Activated T-helper 2 cell treated with anti-CD3 and anti-CD28 coated beads, Interferon-gamma antibody, Interleukin-2, Interleukin-4, amounts not matched to agents 10 μg/mL and 5 μg/mL and 100 μg/mL, durations not matched to agents 14 hours and 24 hours and 36 hours (primary cell): ENCODE data around the gene WDR87. TPM values are rescaled to one million over a fixed set of nuclear protein-coding genes. Genes with fewer than 3 reads are reported as not detected.

Source experiments
- DNase-seq: peaks from one replicate; pipeline ENCODE4 v3.0.0; 2021; ENCODE audit warnings: low spot score
- H3K27ac Mint-ChIP-seq: one replicate; pipeline ENCODE4 v1.8.0; 2021; ENCODE audit warnings: mixed read lengths
- H3K27me3 Mint-ChIP-seq: one replicate; pipeline ENCODE4 v1.8.0; 2021; ENCODE audit warnings: low read depth, mixed read lengths
- H3K36me3 Mint-ChIP-seq: one replicate; pipeline ENCODE4 v1.8.0; 2021; ENCODE audit warnings: low read depth, mixed read lengths
- H3K4me1 Mint-ChIP-seq: one replicate; pipeline ENCODE4 v1.8.0; 2021; ENCODE audit warnings: low read depth, mixed read lengths
- H3K4me3 Mint-ChIP-seq: one replicate; pipeline ENCODE4 v1.8.0; 2021; ENCODE audit warnings: low read depth, mild to moderate bottlenecking, moderate library complexity, mixed read lengths
- H3K9me3 Mint-ChIP-seq: one replicate; pipeline ENCODE4 v1.8.0; 2021; ENCODE audit warnings: mixed read lengths
- intact Hi-C: fragments of 100-400 bp; cut with micrococcal nuclease; formaldehyde crosslinking; loops from one replicate; pipeline ENCODE4 v1.15.1; 2023
- total RNA-seq: library from RNA; stranded (reverse); gene quantifications from 2 replicates; pipeline ENCODE4 v1.2.3, GENCODE V29; 2022

The WDR87 gene
- total RNA-seq: not detected in 2 replicates

DNA sequence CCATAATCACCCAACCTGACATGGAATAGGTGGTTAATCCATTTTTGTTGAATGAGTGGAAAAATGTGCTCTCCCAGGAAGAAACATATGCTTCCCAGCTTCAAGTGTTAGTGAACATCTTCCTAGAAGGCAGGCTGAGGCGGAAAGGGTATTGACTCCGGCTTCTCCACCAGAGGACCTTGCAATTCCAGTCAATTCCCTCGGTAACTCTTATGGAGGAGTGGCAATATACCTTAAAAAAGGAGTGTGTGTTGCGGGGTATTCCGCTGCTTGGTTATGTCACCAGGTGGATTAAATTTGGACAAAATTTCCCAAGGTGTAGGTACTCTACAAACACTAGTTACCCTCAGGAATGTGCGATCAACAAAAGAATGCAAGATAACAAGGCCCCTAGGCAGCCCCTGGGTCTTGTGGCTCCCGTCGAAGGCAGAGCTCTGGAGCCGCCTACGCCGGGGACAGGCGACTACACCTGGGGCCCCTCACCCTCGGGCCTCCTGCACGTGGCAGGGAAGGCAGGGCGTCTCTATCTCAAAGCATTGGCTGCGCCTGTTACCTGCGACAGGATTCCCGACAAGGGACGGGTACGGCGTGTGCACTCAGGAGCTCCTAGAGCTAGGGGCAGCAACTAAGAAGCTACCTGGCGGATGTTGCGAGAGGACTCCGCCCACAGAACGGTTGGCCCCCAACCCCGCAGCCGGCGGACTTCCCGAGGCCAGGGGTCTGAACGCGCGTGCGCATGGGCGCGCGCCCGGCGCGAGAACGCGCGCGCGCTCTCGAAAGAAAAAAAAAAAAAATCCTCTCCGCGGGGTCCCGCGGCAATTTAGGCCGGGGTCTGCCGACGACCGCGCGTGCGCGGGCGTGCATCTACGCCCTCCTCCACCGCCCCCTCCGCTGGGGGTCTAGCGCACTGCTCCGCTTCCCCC lies at the start of gene WDR87:
TSS of gene WDR87 (minus strand) at position 649 of the 923 bp plus-strand sequence. CDS start 8,355 bp downstream, outside the sequence.
- peaks cover 4% of the 10 kb centered on the region for H3K27me3 Mint-ChIP-seq
- no peaks in the 10 kb centered on the region for H3K9me3 Mint-ChIP-seq
- intact Hi-C loops: loop anchor here (2.0 to 10.0 kb wide), 4 partner anchors 431 to 1851 kb away; partner anchors contain the start of genes PSMD8, THAP8, WDR62 and ZNF527
- peaks cover 17% of the 10 kb centered on the region for H3K4me1 Mint-ChIP-seq
- peak within 1 kb of the TSS; percentile 60 for H3K27ac Mint-ChIP-seq
- DNase-seq: peak; percentile 24
- H3K4me3 Mint-ChIP-seq: peak within 1 kb of the TSS; percentile 83
- H3K36me3 Mint-ChIP-seq: no peaks in the 10 kb centered on the region

DNA sequence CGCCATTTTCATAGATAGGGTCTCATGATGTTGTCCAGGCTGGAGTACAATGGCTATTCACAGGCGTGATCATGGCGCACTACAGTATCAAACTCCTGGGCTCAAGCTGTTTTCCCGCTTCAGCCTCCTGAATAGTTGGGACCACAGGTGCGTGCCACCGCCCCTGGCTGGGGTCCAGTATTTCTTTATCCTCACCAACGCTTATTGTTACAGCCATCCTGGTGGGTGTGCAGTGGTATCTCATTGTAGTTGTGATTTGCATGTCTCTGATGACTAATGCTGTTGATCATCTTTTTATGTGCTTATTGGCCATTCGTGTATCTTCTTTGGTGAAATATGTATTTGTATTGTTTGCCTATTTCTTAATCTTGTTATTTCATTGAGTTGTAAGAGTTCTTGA lies 49.6 kb upstream of the WDR87 start:
- intact Hi-C loops: no loop called here
- Mint-ChIP-seq H3K4me1 (no peaks in the 10 kb centered on the region), H3K27me3 (no peaks in the 10 kb centered on the region), H3K36me3 (no peaks in the 10 kb centered on the region), H3K9me3 (peaks cover 10% of the 10 kb centered on the region), H3K27ac (no peak overlapping the region), H3K4me3 (no peak overlapping the region)
- DNase-seq: no peak

DNA sequence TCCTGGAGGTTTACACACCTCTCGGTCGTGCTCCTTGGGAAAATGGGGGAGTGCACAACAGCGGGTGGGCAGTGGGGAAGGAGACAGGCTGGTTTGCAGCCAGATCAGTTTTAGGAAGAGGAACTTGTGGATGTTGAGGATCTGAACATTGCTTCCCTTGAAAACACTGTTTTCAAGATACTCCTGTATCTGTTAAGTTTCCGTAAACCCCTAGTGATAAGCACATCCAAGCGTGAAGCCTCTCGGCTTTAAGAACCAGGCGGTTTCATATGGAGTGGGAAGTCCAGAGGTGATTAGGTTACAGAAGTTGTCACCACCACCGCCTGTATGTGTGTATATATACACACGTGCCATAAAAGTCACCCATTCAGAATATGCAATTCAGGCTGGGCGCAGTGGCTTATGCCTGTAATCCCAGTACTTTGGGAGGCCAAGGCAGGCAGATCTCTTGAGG lies 48.1 kb upstream of the WDR87 start:
- intact Hi-C loops: no loop called here

DNA sequence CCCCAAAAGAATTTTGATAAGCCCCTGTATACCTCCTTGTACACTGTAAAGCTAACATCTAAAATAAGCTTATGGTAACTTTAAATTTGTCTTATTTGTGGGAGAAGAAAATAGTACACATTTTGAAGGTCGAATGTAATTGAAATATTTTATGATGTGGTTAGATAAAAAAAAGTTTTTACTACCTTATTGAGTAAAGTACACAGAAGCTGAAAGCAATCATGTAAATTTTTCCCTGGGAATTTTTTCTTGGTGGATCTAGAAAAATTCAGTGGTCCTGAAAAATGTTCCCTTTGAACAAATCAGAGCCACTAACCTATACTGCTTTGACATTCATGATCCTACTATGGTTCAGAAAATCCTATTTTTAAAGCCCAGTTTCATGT lies 47.5 kb upstream of the WDR87 start:
- no peak for DNase-seq
- Mint-ChIP-seq H3K27ac (no peak overlapping the region), H3K27me3 (no peaks in the 10 kb centered on the region), H3K36me3 (no peaks in the 10 kb centered on the region), H3K4me3 (no peak overlapping the region), H3K4me1 (no peaks in the 10 kb centered on the region), H3K9me3 (peaks cover 10% of the 10 kb centered on the region)
- intact Hi-C loops: no loop called here

More for the DNA sequence above, 48.1 kb upstream of the WDR87 start:
- Mint-ChIP-seq H3K27me3 (no peaks in the 10 kb centered on the region), H3K4me3 (no peak overlapping the region), H3K36me3 (no peaks in the 10 kb centered on the region), H3K9me3 (peaks cover 10% of the 10 kb centered on the region), H3K4me1 (no peaks in the 10 kb centered on the region), H3K27ac (no peak overlapping the region)
- no peak for DNase-seq

DNA sequence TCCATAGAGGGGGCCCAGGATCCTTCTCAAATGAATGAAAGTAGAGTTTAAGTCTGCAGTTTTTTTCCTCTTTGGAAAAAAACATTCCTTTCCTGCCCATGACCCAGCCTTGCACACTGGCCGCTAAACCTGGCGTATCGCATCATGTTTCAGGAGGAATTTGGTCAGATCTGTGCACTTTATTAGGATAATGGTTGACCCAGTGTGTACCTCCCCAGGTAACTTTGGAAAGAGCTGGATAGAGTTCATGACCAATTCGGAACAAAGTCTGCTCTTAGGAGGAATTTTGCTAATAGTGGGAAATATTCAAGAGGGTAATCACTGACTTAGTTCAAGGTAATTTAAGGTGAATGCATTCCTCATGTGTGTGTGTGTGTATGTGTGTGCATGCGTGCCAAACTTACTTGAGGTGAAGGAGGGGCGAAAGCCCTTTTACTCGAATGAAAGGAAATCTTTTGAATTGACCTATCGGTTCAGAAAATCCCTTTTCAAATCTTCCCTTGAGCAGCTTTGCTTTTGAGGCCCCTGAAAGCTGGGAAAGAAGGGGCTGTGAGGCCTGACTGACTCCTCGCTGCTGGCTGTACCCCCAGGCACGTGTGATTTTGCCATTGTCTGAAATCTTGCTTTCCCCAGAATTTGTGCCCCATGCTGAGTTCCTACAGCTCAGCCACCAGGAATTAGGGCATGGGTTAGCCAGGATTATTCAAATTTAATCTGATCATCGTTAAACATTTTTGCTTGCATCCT lies 47.0 kb upstream of the WDR87 start:
- Mint-ChIP-seq H3K4me1 (no peaks in the 10 kb centered on the region), H3K36me3 (no peaks in the 10 kb centered on the region), H3K4me3 (no peak overlapping the region), H3K27me3 (no peaks in the 10 kb centered on the region), H3K9me3 (peaks cover 6% of the 10 kb centered on the region), H3K27ac (no peak overlapping the region)
- no peak for DNase-seq
- intact Hi-C loops: no loop called here

GRCh38 chr19:37951816-37952210 lies 45.4 kb upstream of the WDR87 start:
- DNase-seq: no peak
- Mint-ChIP-seq H3K9me3 (peaks cover 2% of the 10 kb centered on the region), H3K4me3 (no peak overlapping the region), H3K36me3 (no peaks in the 10 kb centered on the region), H3K27me3 (no peaks in the 10 kb centered on the region), H3K4me1 (no peaks in the 10 kb centered on the region), H3K27ac (no peak overlapping the region)
- intact Hi-C loops: no loop called here

DNA sequence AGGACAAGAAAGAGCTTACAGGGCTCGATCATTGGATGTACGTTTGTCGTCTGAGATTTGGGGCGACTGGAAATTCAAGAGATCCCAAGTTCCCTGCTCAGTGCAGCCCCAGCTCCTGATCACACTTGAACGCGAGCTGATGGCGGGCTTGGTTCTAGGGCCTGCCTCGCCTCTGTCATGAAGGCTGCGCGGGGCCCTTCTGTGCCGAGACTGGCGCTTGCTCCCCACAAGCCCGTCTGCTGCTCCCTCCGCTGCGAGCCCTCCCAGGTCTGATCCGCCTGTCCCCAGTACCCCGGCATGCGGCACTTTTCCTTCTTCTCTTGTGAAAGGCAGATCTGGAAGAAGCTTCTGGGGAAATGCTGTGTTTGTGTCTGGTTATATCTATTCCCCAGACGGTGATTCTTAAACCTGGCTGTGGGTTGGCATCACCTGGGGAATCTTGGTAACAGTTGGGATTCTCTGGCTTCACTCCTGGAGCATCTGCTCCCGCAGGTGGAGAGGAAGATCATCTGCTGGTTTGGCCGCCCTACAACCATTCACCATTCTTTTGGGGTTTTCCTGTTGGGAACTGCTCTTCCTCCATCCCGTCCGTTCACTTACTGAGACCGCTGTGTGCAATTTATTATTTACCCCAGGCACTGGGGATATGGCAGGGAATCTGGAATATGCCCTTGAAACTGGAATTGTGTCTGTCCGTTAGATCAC lies 44.2 kb upstream of the WDR87 start:
- Mint-ChIP-seq H3K27ac (no peak overlapping the region), H3K27me3 (no peaks in the 10 kb centered on the region), H3K36me3 (no peaks in the 10 kb centered on the region), H3K4me3 (no peak overlapping the region), H3K9me3 (no peaks in the 10 kb centered on the region), H3K4me1 (no peaks in the 10 kb centered on the region)
- intact Hi-C loops: no loop called here
- DNase-seq: no peak

DNA sequence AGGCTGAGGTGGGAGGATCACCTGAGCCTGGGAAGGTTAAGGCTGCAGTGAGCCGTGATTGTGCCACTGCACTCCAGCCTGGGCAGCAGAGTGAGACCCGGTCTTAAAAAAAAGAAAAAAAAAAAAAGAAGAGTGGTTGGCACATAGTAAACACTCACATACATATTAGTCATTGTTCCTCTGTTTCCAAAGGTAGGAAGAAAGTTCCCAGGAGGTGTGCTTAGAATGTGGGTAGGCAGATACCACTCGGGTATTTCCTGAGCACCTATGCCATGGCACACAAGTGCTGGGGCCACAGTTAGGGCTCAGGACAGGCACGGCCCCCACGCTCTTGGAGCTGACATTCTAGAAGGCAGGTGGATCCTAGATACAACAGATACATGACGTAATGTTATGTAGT lies 42.0 kb upstream of the WDR87 start:
- Mint-ChIP-seq H3K36me3 (no peaks in the 10 kb centered on the region), H3K9me3 (no peaks in the 10 kb centered on the region), H3K27me3 (no peaks in the 10 kb centered on the region), H3K27ac (no peak overlapping the region), H3K4me1 (no peaks in the 10 kb centered on the region), H3K4me3 (no peak overlapping the region)
- DNase-seq: no peak
- intact Hi-C loops: no loop called here

DNA sequence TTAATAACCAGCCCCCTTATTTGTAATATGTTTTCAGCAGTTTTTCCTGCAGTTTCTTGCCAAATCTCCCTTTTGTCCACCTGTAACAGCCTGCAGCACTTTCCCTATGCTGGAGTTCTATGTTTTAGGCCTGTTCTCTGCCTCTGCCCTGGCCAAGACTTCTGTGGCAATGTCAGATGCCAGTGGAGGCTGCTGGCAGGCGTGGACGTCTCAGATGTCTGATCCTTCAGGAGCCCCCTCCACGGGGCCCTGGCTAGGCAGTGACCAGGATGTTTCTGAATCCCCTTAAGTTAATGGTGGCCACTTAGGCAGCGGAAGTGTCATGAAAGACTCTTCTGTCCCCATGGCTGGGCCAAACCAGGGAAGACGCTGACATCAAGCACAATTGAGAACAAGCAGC lies 41.4 kb upstream of the WDR87 start:
- Mint-ChIP-seq H3K36me3 (no peaks in the 10 kb centered on the region), H3K4me3 (no peak overlapping the region), H3K27me3 (no peaks in the 10 kb centered on the region), H3K9me3 (no peaks in the 10 kb centered on the region), H3K27ac (no peak overlapping the region), H3K4me1 (no peaks in the 10 kb centered on the region)
- intact Hi-C loops: no loop called here
- DNase-seq: no peak

DNA sequence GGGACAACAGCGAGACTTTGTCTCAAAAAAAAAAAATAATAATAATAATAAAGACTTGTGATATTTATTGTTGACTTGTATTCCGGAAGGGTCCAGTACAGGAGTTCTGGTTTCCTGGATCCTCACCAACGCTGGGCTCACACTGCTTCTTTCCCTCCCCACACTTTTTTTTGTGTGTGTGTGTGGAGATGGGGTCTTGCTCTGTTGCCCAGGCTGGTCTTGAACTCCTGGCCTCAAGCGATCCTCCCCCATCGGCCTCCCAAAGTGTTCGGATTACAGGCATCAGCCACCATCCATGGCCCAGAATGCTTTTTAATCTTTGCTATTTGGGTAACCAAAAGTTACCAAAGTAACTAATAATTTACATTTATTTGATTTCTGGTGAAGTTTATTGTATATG lies 39.7 kb upstream of the WDR87 start:
- DNase-seq: no peak
- Mint-ChIP-seq H3K36me3 (no peaks in the 10 kb centered on the region), H3K4me1 (no peaks in the 10 kb centered on the region), H3K27me3 (no peaks in the 10 kb centered on the region), H3K9me3 (no peaks in the 10 kb centered on the region), H3K27ac (no peak overlapping the region), H3K4me3 (no peak overlapping the region)
- intact Hi-C loops: no loop called here

DNA sequence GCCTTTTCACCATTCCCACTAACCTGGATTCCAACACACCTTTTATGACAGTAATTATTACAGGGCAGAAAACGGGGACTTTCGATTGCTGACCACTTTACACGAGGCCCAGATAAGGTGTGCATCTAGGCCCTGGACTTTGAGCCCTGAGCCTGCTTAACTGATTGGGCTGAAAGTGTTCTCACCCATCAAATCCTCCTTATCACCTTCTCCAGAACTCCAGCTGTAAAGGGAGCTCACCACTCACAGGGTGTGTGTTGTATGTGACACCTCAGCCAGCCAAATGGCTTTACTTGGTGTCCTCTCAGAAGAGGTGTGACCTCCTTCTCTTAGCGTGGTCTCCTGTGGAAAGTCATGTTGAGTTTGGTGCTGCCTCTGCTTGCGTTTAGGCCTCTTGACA lies 37.1 kb upstream of the WDR87 start:
- Mint-ChIP-seq H3K9me3 (peaks cover 4% of the 10 kb centered on the region), H3K27ac (no peak overlapping the region), H3K4me1 (no peaks in the 10 kb centered on the region), H3K36me3 (no peaks in the 10 kb centered on the region), H3K4me3 (no peak overlapping the region), H3K27me3 (no peaks in the 10 kb centered on the region)
- DNase-seq: no peak
- intact Hi-C loops: no loop called here

- Mint-ChIP-seq H3K27ac (no peak overlapping the region), H3K4me1 (no peaks in the 10 kb centered on the region), H3K27me3 (no peaks in the 10 kb centered on the region), H3K9me3 (peaks cover 4% of the 10 kb centered on the region), H3K36me3 (no peaks in the 10 kb centered on the region), H3K4me3 (no peak overlapping the region)
- no peak for DNase-seq
- intact Hi-C loops: no loop called here
Observed at GRCh38 chr19:37942516-37942902, 36.1 kb upstream of the WDR87 start.
